ENCODE measurements around the gene BAG2.

BAG2 gene

GRCh38 chr6:57137350-57137749 is 34.8 kb upstream of the BAG2 start:
- TF ChIP-seq CTCF (conservative IDR thresholded peaks at IDR 0.05; ENCODE audit: control insufficient read depth, insufficient read depth, low read depth, low read length), result no peak
- H3K4me3 ChIP-seq (ENCODE audit: control insufficient read depth, low read depth, low read length), result no peak overlapping the region
- no peak for DNase-seq (ENCODE audit: low read depth)

- TF ChIP-seq CTCF (conservative IDR thresholded peaks at IDR 0.05; ENCODE audit: control insufficient read depth, insufficient read depth, low read depth, low read length), result no peak
- no peak overlapping the region for H3K4me3 ChIP-seq (ENCODE audit: control insufficient read depth, low read depth, low read length)
- no peak for DNase-seq (ENCODE audit: low read depth)
These were observed 34.1 kb upstream of the BAG2 start for GRCh38 chr6:57138026-57138425.

- DNase-seq (ENCODE audit: low read depth), result no peak
- no peak overlapping the region for H3K4me3 ChIP-seq (ENCODE audit: control insufficient read depth, low read depth, low read length)
- no peak for TF ChIP-seq CTCF (conservative IDR thresholded peaks at IDR 0.05; ENCODE audit: control insufficient read depth, insufficient read depth, low read depth, low read length)
These were observed 30.5 kb upstream of the BAG2 start for GRCh38 chr6:57141451-57142177.

- DNase-seq (ENCODE audit: low read depth), result no peak
- no peak overlapping the region for H3K4me3 ChIP-seq (ENCODE audit: control insufficient read depth, low read depth, low read length)
- no peak for TF ChIP-seq CTCF (conservative IDR thresholded peaks at IDR 0.05; ENCODE audit: control insufficient read depth, insufficient read depth, low read depth, low read length)
These were observed 30.0 kb upstream of the BAG2 start for GRCh38 chr6:57142178-57142525.

- TF ChIP-seq CTCF (conservative IDR thresholded peaks at IDR 0.05; ENCODE audit: control insufficient read depth, insufficient read depth, low read depth, low read length), result no peak
- no peak for DNase-seq (ENCODE audit: low read depth)
- no peak overlapping the region for H3K4me3 ChIP-seq (ENCODE audit: control insufficient read depth, low read depth, low read length)
These were observed 28.4 kb upstream of the BAG2 start for GRCh38 chr6:57143690-57144089.

- no peak for DNase-seq (ENCODE audit: low read depth)
- no peak overlapping the region for H3K4me3 ChIP-seq (ENCODE audit: control insufficient read depth, low read depth, low read length)
- TF ChIP-seq CTCF (conservative IDR thresholded peaks at IDR 0.05; ENCODE audit: control insufficient read depth, insufficient read depth, low read depth, low read length), result no peak
These were observed 24.7 kb upstream of the BAG2 start for GRCh38 chr6:57147401-57147800.
